ENCODE measurements around the gene CDH6.

Gene CDH6

DNA sequence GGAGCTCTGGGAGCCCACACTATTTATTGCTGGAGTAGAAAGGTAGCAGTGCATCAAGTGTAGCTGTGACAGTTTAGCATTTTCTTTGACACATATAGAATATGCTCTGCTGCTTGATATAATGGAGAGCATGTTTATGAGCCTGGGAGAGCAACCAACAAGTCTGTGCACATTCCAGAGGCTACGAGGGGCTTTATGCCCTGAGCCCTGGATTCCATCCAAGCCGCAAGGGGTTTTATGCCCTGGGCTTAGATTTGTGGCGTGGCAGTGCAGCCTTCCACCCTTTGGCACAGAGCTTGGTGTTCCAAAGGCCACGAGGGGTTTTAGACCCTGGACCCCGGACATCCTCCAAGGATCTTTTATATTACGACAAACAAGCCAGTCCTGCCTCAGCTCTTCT is 14.6 kb downstream of the CDH6 start:
- Histone ChIP-seq H3K4me3 (ENCODE audit: insufficient read depth, low read length, poor library complexity, severe bottlenecking) (no peak overlapping the region), H4K20me1 (ENCODE audit: low read depth, low read length) (no peaks in the 10 kb centered on the region), H2AFZ (ENCODE audit: low read depth, low read length, severe bottlenecking) (no peak overlapping the region), H3K9me3 (ENCODE audit: insufficient read depth, low read length) (no peaks in the 10 kb centered on the region), H3K9ac (ENCODE audit: low read length) (no peak overlapping the region), H3K36me3 (ENCODE audit: low read length) (no peaks in the 10 kb centered on the region), H3K79me2 (ENCODE audit: insufficient read depth, low read length) (no peaks in the 10 kb centered on the region), H3K9me2 (replicated peaks; ENCODE audit: insufficient read depth, low read length) (no peaks in the 10 kb centered on the region), H3K4me2 (ENCODE audit: low read depth, low read length, poor library complexity, severe bottlenecking) (no peak overlapping the region), H3F3A (ENCODE audit: insufficient read depth) (no peaks in the 10 kb centered on the region), H3K27me3 (ENCODE audit: low read length) (no peaks in the 10 kb centered on the region), H3K27ac (ENCODE audit: low read depth, low read length) (no peak overlapping the region)
- TF ChIP-seq, protein P1, sequence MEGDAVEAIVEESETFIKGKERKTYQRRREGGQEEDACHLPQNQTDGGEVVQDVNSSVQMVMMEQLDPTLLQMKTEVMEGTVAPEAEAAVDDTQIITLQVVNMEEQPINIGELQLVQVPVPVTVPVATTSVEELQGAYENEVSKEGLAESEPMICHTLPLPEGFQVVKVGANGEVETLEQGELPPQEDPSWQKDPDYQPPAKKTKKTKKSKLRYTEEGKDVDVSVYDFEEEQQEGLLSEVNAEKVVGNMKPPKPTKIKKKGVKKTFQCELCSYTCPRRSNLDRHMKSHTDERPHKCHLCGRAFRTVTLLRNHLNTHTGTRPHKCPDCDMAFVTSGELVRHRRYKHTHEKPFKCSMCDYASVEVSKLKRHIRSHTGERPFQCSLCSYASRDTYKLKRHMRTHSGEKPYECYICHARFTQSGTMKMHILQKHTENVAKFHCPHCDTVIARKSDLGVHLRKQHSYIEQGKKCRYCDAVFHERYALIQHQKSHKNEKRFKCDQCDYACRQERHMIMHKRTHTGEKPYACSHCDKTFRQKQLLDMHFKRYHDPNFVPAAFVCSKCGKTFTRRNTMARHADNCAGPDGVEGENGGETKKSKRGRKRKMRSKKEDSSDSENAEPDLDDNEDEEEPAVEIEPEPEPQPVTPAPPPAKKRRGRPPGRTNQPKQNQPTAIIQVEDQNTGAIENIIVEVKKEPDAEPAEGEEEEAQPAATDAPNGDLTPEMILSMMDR (IDR thresholded peaks at IDR 0.05; ENCODE audit: insufficient read depth, low read length, poor library complexity, severe bottlenecking), result no peak
- no peak for TF ChIP-seq EZH2phosphoT487 (conservative IDR thresholded peaks at IDR 0.05; ENCODE audit: low read length)

DNA sequence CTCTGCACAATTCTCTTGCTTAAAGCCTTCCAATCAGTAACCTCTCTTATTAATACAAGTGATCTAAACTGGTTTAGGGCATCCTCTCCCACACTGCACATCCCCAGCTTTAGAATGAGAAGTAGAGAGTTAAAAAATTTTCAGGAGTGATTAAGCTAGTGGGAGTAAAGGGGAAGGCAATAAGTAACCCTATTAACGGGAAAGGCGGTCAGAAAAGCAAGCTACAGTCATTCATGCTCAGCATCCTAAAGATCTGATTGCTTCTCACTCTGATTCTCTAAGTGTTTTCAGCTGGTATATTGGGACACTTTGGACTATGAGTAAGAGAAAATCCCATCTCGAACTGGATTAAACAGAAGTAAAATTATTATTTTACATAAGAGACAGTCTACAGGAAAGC is 15.8 kb downstream of the CDH6 start:
- Histone ChIP-seq H4K20me1 (ENCODE audit: low read depth, low read length) (no peaks in the 10 kb centered on the region), H3K4me2 (ENCODE audit: low read depth, low read length, poor library complexity, severe bottlenecking) (no peak overlapping the region), H3K27me3 (ENCODE audit: low read length) (no peaks in the 10 kb centered on the region), H3K27ac (ENCODE audit: low read depth, low read length) (no peak overlapping the region), H3K4me3 (ENCODE audit: insufficient read depth, low read length, poor library complexity, severe bottlenecking) (no peak overlapping the region), H3K9me2 (replicated peaks; ENCODE audit: insufficient read depth, low read length) (no peaks in the 10 kb centered on the region), H3K9ac (ENCODE audit: low read length) (no peak overlapping the region), H3F3A (ENCODE audit: insufficient read depth) (no peaks in the 10 kb centered on the region), H2AFZ (ENCODE audit: low read depth, low read length, severe bottlenecking) (no peak overlapping the region), H3K9me3 (ENCODE audit: insufficient read depth, low read length) (no peaks in the 10 kb centered on the region), H3K79me2 (ENCODE audit: insufficient read depth, low read length) (no peaks in the 10 kb centered on the region), H3K36me3 (ENCODE audit: low read length) (no peaks in the 10 kb centered on the region)
- TF ChIP-seq EZH2phosphoT487 (conservative IDR thresholded peaks at IDR 0.05; ENCODE audit: low read length), result no peak
- TF ChIP-seq, protein P1 (IDR thresholded peaks at IDR 0.05; ENCODE audit: insufficient read depth, low read length, poor library complexity, severe bottlenecking), result no peak

DNA sequence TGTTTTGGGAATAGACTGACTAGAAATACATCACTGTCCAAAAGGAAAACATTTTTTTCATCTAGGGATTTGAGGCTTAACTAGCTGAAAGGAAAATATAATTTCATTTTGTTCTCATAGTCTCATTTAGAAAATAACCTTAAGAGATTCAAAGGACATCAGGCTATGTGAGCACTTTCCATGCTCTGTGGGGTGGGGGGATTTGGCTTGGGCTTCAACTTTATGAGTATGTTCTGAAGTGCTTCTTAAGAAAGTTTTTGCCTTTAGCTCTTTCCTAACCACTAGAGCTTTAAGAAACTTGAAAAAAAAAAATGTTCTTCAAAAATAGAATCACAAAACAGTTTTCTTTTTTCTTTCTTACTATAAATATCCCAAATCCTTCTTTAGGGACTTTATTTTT is 17.6 kb downstream of the CDH6 start:
- Histone ChIP-seq H3F3A (ENCODE audit: insufficient read depth) (no peaks in the 10 kb centered on the region), H2AFZ (ENCODE audit: low read depth, low read length, severe bottlenecking) (no peak overlapping the region), H3K4me3 (ENCODE audit: insufficient read depth, low read length, poor library complexity, severe bottlenecking) (no peak overlapping the region), H3K27me3 (ENCODE audit: low read length) (no peaks in the 10 kb centered on the region), H3K9me3 (ENCODE audit: insufficient read depth, low read length) (no peaks in the 10 kb centered on the region), H3K4me2 (ENCODE audit: low read depth, low read length, poor library complexity, severe bottlenecking) (no peak overlapping the region), H3K9me2 (replicated peaks; ENCODE audit: insufficient read depth, low read length) (no peaks in the 10 kb centered on the region), H4K20me1 (ENCODE audit: low read depth, low read length) (no peaks in the 10 kb centered on the region), H3K36me3 (ENCODE audit: low read length) (no peaks in the 10 kb centered on the region), H3K9ac (ENCODE audit: low read length) (no peak overlapping the region), H3K79me2 (ENCODE audit: insufficient read depth, low read length) (no peaks in the 10 kb centered on the region), H3K27ac (ENCODE audit: low read depth, low read length) (no peak overlapping the region)
- TF ChIP-seq, protein P1 (IDR thresholded peaks at IDR 0.05; ENCODE audit: insufficient read depth, low read length, poor library complexity, severe bottlenecking), result no peak
- no peak for TF ChIP-seq EZH2phosphoT487 (conservative IDR thresholded peaks at IDR 0.05; ENCODE audit: low read length)

All from SU-DHL-6 (cell line).